Uterus (tissue), 2 donors: ENCODE measurements around the gene LHX2.

Experiments
- CTCF ChIP-seq, 4 experiments: fragments of 200-600 bp in 2 of 4; fragments of 450-650 bp in 2 of 4; sonication (generic) in 2 of 4; IDR thresholded peaks; one replicate each; pipeline ENCODE4 v1.5.1; 2016 to 2019; ENCODE audit warnings: antibody characterized with exemption in 4 of 4, mild to moderate bottlenecking in 2 of 4, moderate library complexity in 1 of 4
- POLR2A ChIP-seq, 2 donors: fragments of 450-650 bp; IDR thresholded peaks; one replicate each; pipeline ENCODE4 v1.6.1; 2016; ENCODE audit warnings: antibody characterized with exemption in 2 of 2, mild to moderate bottlenecking in 1 of 2, moderate library complexity in 1 of 2

GRCh38 chr9:123982535-123982934, 29.0 kb upstream of the LHX2 start:
- TF ChIP-seq CTCF (IDR thresholded peaks at IDR 0.05), result no peak
- TF ChIP-seq POLR2A (IDR thresholded peaks at IDR 0.05), result no peak
